ENCODE measurements around the gene ARID2.

DNA sequence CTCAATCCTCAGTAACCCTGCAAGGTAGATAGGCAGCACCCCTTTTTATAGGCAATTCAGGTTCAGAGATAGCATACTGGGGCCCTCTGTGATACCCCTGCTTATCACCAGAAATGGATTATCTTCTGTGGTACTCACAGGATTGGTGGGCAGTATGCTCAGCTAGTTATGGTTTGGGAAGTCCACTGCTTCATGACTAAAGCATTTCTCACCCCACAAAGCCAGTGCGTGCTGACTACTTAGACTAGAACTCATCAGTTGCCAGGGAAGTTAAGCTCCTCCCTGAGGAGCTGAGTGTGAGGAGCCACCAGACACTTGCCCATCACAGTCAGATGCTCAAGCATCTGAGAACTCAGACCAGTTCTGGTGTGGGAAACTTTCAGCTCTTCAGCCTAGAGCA, 184.6 kb downstream of the ARID2 start:
- no peak for TF ChIP-seq CTCF (IDR thresholded peaks at IDR 0.05; ENCODE audit: low read depth, low read length, poor library complexity, severe bottlenecking)
- TF ChIP-seq EZH2phosphoT487 (IDR thresholded peaks at IDR 0.05; ENCODE audit: borderline replicate concordance, low read length), result no peak

Measured in DOHH2 (cell line).